GM18861 (cell line): Measurements from ENCODE around the gene RNF157.

Experiments used
- ATAC-seq: cut with Tn5 transposase; IDR thresholded peaks from one replicate; pipeline ENCODE4 v1.9.1; 2021; ENCODE audit not compliant: unreplicated experiment

The RNF157 gene

GRCh38 chr17:76102944-76103273 lies 137.4 kb downstream of the RNF157 start:
- no peak for ATAC-seq

GRCh38 chr17:76097716-76098295 lies 142.5 kb downstream of the RNF157 start:
- ATAC-seq: no peak

DNA sequence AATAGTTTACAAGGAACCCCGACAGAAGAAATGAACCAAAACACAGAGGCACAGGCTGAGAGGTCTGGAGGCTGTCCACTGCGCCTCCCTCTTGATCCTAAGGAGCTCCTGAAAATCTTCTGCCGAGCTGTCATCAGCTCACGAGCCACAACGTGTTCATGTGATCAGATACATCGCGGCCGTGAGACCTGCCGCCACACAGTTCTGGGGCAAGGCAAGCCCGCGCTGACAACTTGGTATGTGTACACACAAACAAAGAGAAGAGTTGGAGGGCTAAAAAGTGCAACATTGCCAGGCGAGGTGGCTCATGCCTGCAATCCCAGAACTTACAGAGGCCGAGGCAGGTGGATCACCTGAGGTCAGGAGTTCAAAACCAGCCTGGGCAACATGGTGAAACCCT lies 144.3 kb downstream of the RNF157 start:
- no peak for ATAC-seq

- no peak for ATAC-seq
Observed at GRCh38 chr17:76094046-76094445, 146.2 kb downstream of the RNF157 start.

DNA sequence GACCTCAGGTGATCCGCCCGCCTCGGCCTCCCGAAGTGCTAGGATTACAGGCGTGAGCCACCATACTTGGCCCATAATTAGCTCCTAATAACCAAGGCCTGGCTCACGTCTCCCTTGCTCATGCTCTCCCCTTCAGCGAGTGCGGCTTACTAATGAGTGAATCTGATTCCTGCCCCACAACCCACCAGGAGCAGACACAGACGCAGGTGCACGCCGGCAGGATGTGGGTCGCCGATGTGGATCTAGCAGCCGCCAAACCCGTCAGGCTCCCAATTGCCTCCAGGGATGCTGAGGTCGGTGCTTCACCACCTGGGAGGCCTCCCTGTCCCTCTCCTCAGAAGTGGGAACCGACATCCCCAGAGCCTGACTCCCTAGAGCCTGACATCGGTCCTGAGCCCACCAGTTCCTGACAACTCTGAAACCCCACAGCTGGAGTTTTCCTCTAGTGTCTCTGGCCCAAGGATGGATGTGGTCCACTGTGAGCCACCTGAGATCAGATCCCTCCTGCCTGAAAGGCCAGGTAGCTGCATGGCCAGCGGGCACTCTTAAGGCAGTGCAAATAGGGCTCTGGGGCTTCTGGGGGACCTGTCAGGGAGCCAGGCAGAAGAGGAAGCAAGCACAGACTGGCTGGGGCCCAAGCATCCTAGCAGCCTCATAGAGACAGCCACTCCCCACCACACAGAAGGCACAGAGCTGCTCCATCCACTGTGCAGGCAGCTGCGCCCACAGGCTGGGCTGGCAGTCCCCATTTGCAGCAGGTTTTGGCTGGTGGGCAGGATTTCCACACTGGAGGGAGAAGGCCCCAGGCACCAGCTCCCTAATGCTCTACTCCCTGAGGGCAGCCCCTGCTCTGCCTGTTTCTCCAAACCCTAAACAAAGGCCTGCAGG lies 147.5 kb downstream of the RNF157 start:
- ATAC-seq: no peak
